SK-N-MC (cell line): ENCODE data around the gene GIMAP5.

ENCODE experiments used
- EZH2 ChIP-seq: fragments of 200-600 bp; sonication (generic); IDR thresholded peaks from one replicate; pipeline ENCODE4 v1.6.1; 2017; ENCODE audit warnings: antibody characterized with exemption
- FOXP2 ChIP-seq: optimal IDR thresholded peaks from 2 replicates; pipeline ENCODE3; 2011; ENCODE audit warnings: mild to moderate bottlenecking, moderate library complexity; ENCODE audit not compliant: insufficient read depth; ENCODE audit errors: extremely low read length, control extremely low read depth
- POLR2AphosphoS5 ChIP-seq: IDR thresholded peaks from 2 replicates; pipeline ENCODE4 v1.6.1; 2012; ENCODE audit warnings: mild to moderate bottlenecking, low read depth, low read length, borderline replicate concordance

DNA sequence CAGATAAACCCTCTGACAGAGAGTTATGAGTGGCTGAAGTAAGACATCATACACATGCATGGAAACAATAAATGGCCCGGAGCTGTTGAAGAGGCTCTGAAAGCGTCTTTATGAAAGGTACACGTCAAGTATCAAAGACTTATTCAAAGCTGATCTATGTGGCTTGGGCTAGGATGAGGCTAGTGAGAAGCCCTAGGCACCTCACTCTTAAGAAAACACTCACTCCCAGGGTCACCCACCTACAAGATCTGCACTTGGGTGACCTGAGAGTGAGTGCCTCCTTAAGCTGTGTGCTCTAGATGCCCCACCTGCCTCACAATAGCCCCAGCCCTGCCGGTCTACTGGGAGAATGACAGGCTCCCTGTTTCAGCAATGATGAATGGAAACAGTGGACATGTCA is 21.9 kb upstream of the GIMAP5 start:
- no peak for TF ChIP-seq POLR2AphosphoS5
- TF ChIP-seq EZH2, result no peak
- TF ChIP-seq FOXP2, result no peak
